Spleen (tissue), 11 donors: Measurements from ENCODE around the gene LCLAT1. TPM values are rescaled to one million over a fixed set of nuclear protein-coding genes. Genes with fewer than 3 reads are reported as not detected.
"Not testable (repeated sequence)": the region's sequence is repeated elsewhere in the genome, so short reads cannot be mapped to it uniquely, and the experiment has no call there.

Experiments used
- DNase-seq: peaks from one replicate; pipeline ENCODE4 v3.0.0-alpha.2; 2020
- H3K27ac ChIP-seq, 8 donors: fragments of 200-600 bp; sonication (generic) in 7 of 8; 1 replicate in 4 of 8; 2 replicates in 4 of 8; pipeline versions ENCODE4 v1.5.0 to v1.8.0; 2016 to 2021; ENCODE audit warnings: inconsistent platforms in 4 of 8, mild to moderate bottlenecking in 4 of 8, moderate library complexity in 1 of 8
- H3K27me3 ChIP-seq, 7 donors: fragments of 200-600 bp; sonication (generic) in 6 of 7; replicated peaks in 1 of 7; 1 replicate in 4 of 7; 2 replicates in 3 of 7; pipeline versions ENCODE4 v1.5.0 to v1.8.0; 2016 to 2021; ENCODE audit warnings: inconsistent platforms in 3 of 7, mild to moderate bottlenecking in 1 of 7
- H3K36me3 ChIP-seq, 6 donors: fragments of 200-600 bp; sonication (generic) in 5 of 6; 1 replicate in 4 of 6; 2 replicates in 2 of 6; pipeline versions ENCODE4 v1.5.0 to v1.8.0; 2016 to 2021; ENCODE audit warnings: inconsistent platforms in 2 of 6
- H3K4me1 ChIP-seq, 6 donors: fragments of 200-600 bp; sonication (generic) in 5 of 6; 1 replicate in 3 of 6; 2 replicates in 3 of 6; pipeline versions ENCODE4 v1.5.0 to v1.8.0; 2016 to 2021; ENCODE audit warnings: inconsistent platforms in 3 of 6
- H3K4me3 ChIP-seq, 8 donors: fragments of 200-600 bp; sonication (generic) in 7 of 8; 1 replicate in 4 of 8; 2 replicates in 4 of 8; pipeline versions ENCODE4 v1.5.0 to v1.8.0; 2016 to 2021; ENCODE audit warnings: inconsistent platforms in 4 of 8, mild to moderate bottlenecking in 4 of 8, moderate library complexity in 2 of 8
- H3K9me3 ChIP-seq, 8 donors: fragments of 200-600 bp; sonication (generic) in 7 of 8; 1 replicate in 4 of 8; 2 replicates in 4 of 8; pipeline versions ENCODE4 v1.5.0 to v1.8.0; 2016 to 2021; ENCODE audit warnings: inconsistent platforms in 4 of 8
- POLR2A ChIP-seq, 3 donors: fragments of 450-650 bp; IDR thresholded peaks; one replicate each; pipeline ENCODE4 v1.5.1; 2017; ENCODE audit warnings: antibody characterized with exemption in 3 of 3, mild to moderate bottlenecking in 1 of 3
- POLR2AphosphoS5 ChIP-seq, 3 donors: sonication (generic); formaldehyde crosslinking; IDR thresholded peaks; one replicate each; pipeline ENCODE4 v1.5.1; 2017; ENCODE audit warnings: antibody characterized with exemption in 3 of 3
- whole genome bisulfite sequencing, 5 donors: extraction: QIAGEN DNeasy Blood & Tissue Kit in 3 of 5; methylation state at CpG; one replicate each; pipeline versions ENCODE4 v1.1.5 to v1.1.7; 2013 to 2018; 5-methylcytosine and 5-hydroxymethylcytosine counted together
- intact Hi-C: fragments of 100-400 bp; cut with DNase I; formaldehyde crosslinking; loops from one replicate; pipeline ENCODE4 v1.15.0; 2023; ENCODE audit warnings: low total_unique reads
- polyA plus RNA-seq, 3 donors: library from polyadenylated mRNA; stranded (reverse); fragments of 200-250 nt; gene quantifications; one replicate each; pipeline ENCODE4 v1.2.1, GENCODE V29; 2013
- total RNA-seq, 7 donors: library from RNA; depleted of rRNA in 3 of 7; stranded (reverse); fragments of >200 nt in 3 of 7; fragmentation: NEBNext Ultra II Directional in 4 of 7; extraction: Animal tissue kit (Norgen Biotek cat#: 25700) in 4 of 7; gene quantifications; one replicate each; pipeline versions ENCODE4 v1.1.0 to v1.2.1, GENCODE V29; 2016 to 2021
- TF ChIP-seq, protein P1 (sequence below), 11 experiments: fragments of 200-600 bp in 7 of 11; fragments of 450-650 bp in 4 of 11; sonication (generic) in 4 of 11; IDR thresholded peaks in 8 of 11; conservative IDR thresholded peaks in 3 of 11; 1 replicate in 7 of 11; 2 replicates in 4 of 11; pipeline versions ENCODE4 v1.4.0 to v1.8.0; 2016 to 2021; ENCODE audit warnings: antibody characterized with exemption in 11 of 11, inconsistent platforms in 4 of 11, mild to moderate bottlenecking in 1 of 11
- donor health status: healthy with polysubstance abuse.
- donor health status: DM: no; HTN: no; CAD: no; lungs with moderate emphysema.
- donor health status: DM: no; HTN: no; CAD: no.
- donor health status: Bipolar disorder and iron deficiency.
- donor health status: healthy.
- donor health status: DM: no; HTN: no; CAD: no.
- donor health status: DM: yes; HTN: yes; CAD: no.

LCLAT1 gene
- total and polyA plus RNA-seq, 10 donors = 1.9 to 23.3 (median 13.8) TPM

DNA sequence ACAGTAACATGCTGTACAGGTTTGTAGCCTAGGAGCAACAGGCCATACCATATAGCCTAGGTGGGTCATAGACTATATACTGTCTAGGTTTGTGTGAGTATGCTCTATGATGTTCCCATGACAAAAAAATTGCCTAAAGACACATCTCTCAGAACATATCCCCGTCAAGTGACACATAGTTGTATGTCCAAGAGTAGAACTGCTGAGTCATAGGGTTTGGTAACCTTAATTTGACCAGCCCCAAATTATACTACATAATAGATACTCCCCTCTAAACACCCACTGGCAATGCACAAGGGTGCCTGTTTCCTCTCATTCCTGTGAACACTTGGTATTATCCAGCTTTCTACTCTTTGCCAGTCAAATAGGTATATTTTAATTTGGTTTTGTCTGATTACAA is 161.6 kb downstream of the LCLAT1 start:
- intact Hi-C loops = no loop called here
- no peak overlapping the region for H3K4me3 ChIP-seq
- peaks cover 0 to 4% (median 0%) of the 10 kb centered on the region in 6 donors for H3K36me3 ChIP-seq
- no peaks in the 10 kb centered on the region for H3K9me3 ChIP-seq
- no peaks in the 10 kb centered on the region for H3K27me3 ChIP-seq
- DNase-seq = no peak
- H3K4me1 ChIP-seq = peaks cover 0 to 14% (median 4%) of the 10 kb centered on the region in 6 donors
- WGBS, 5 donors = 79 to 100% (median 95%) methylated on average over 1 of the region's 1 CpG
- H3K27ac ChIP-seq = no peak overlapping the region
- TF ChIP-seq POLR2A (IDR thresholded peaks at IDR 0.05) (no peak), POLR2AphosphoS5 (IDR thresholded peaks at IDR 0.05) (no peak)
- TF ChIP-seq, protein P1, sequence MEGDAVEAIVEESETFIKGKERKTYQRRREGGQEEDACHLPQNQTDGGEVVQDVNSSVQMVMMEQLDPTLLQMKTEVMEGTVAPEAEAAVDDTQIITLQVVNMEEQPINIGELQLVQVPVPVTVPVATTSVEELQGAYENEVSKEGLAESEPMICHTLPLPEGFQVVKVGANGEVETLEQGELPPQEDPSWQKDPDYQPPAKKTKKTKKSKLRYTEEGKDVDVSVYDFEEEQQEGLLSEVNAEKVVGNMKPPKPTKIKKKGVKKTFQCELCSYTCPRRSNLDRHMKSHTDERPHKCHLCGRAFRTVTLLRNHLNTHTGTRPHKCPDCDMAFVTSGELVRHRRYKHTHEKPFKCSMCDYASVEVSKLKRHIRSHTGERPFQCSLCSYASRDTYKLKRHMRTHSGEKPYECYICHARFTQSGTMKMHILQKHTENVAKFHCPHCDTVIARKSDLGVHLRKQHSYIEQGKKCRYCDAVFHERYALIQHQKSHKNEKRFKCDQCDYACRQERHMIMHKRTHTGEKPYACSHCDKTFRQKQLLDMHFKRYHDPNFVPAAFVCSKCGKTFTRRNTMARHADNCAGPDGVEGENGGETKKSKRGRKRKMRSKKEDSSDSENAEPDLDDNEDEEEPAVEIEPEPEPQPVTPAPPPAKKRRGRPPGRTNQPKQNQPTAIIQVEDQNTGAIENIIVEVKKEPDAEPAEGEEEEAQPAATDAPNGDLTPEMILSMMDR (IDR thresholded peaks at IDR 0.05 in 8 of 11, conservative IDR thresholded peaks at IDR 0.05 in 3 of 11) = no peak

GRCh38 chr2:30611583-30611982 is 164.5 kb downstream of the LCLAT1 start:
- H3K27ac ChIP-seq = peak overlapping the region in 5 of 8 donors; percentile 0 to 62 (median 22)
- H3K4me1 ChIP-seq = peaks cover 0 to 14% (median 4%) of the 10 kb centered on the region in 6 donors
- no peaks in the 10 kb centered on the region for H3K9me3 ChIP-seq
- intact Hi-C loops = no loop called here
- H3K4me3 ChIP-seq = no peak overlapping the region
- H3K36me3 ChIP-seq = peaks cover 0 to 4% (median 0%) of the 10 kb centered on the region in 6 donors
- TF ChIP-seq POLR2AphosphoS5 (IDR thresholded peaks at IDR 0.05) (peak in 1 of 3 donors; percentile 61), POLR2A (IDR thresholded peaks at IDR 0.05) (no peak)
- H3K27me3 ChIP-seq = no peaks in the 10 kb centered on the region
- no peak for DNase-seq
- 52 to 69% (median 58%) methylated on average over 4 of the region's 4 CpGs for WGBS, 5 donors

DNA sequence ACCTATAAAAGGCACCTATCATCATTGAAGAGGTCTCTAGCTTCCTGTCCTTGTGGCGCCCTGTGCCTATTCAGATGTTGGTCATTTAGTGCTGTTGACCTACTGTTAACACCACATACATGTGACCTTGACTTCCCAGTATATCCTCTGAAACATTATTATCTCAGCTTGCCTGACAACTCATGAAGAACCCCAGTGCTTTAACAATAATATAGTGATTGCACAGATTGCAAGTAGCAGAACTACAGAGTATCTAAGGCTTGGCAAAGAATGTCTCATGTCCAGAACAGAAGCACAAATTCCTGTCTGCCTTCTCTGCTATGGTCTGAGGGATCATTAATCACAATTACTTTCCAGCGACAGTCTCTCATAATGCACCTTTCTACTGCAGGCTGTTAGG is 165.3 kb downstream of the LCLAT1 start:
- H3K27me3 ChIP-seq = no peaks in the 10 kb centered on the region
- intact Hi-C loops = no loop called here
- 53 to 72% (median 56%) methylated on average over 2 of the region's 2 CpGs for WGBS, 5 donors
- TF ChIP-seq, protein P1 (IDR thresholded peaks at IDR 0.05 in 8 of 11, conservative IDR thresholded peaks at IDR 0.05 in 3 of 11) = no peak
- TF ChIP-seq POLR2A (IDR thresholded peaks at IDR 0.05) (no peak), POLR2AphosphoS5 (IDR thresholded peaks at IDR 0.05) (no peak)
- H3K36me3 ChIP-seq = peaks cover 0 to 4% (median 0%) of the 10 kb centered on the region in 6 donors
- peak overlapping the region in 4 of 8 donors; percentile 4 to 62 (median 42) for H3K27ac ChIP-seq
- H3K4me1 ChIP-seq = peaks cover 0 to 14% (median 4%) of the 10 kb centered on the region in 6 donors
- H3K9me3 ChIP-seq = no peaks in the 10 kb centered on the region
- no peak for DNase-seq
- H3K4me3 ChIP-seq = no peak overlapping the region

GRCh38 chr2:30613001-30613400 is 166.0 kb downstream of the LCLAT1 start:
- no peak for DNase-seq
- intact Hi-C loops = no loop called here
- no peaks in the 10 kb centered on the region for H3K9me3 ChIP-seq
- H3K4me3 ChIP-seq = no peak overlapping the region
- WGBS, 5 donors = 62 to 80% (median 70%) methylated on average over 2 of the region's 2 CpGs
- no peak for TF ChIP-seq POLR2A (IDR thresholded peaks at IDR 0.05)
- no peak for TF ChIP-seq POLR2AphosphoS5 (IDR thresholded peaks at IDR 0.05)
- TF ChIP-seq, protein P1 (IDR thresholded peaks at IDR 0.05 in 8 of 11, conservative IDR thresholded peaks at IDR 0.05 in 3 of 11) = no peak
- H3K27me3 ChIP-seq = no peaks in the 10 kb centered on the region
- peaks cover 0 to 4% (median 0%) of the 10 kb centered on the region in 6 donors for H3K36me3 ChIP-seq
- peaks cover 0 to 14% (median 4%) of the 10 kb centered on the region in 6 donors for H3K4me1 ChIP-seq
- peak overlapping the region in 1 of 8 donors; percentile 61 for H3K27ac ChIP-seq

- intact Hi-C loops, DNase-seq, H3K9me3 ChIP-seq, H3K36me3 ChIP-seq, H3K27ac ChIP-seq, H3K4me3 ChIP-seq, H3K27me3 ChIP-seq: not testable (repeated sequence)
- WGBS, 5 donors = 95 to 100% (median 100%) methylated on average over 1 to 2 of the region's 4 CpGs
- peaks cover 0 to 14% (median 4%) of the 10 kb centered on the region in 6 donors for H3K4me1 ChIP-seq
These were observed 167.2 kb downstream of the LCLAT1 start for GRCh38 chr2:30614227-30614626.
